ENCODE measurements around the gene ATP6V1G1. TPM values are rescaled to one million over a fixed set of nuclear protein-coding genes. Genes with fewer than 3 reads are reported as not detected.
"Not testable (repeated sequence)": the region's sequence is repeated elsewhere in the genome, so short reads cannot be mapped to it uniquely, and the experiment has no call there.

Gene ATP6V1G1
- total RNA-seq, 2 experiments from 2014 or later = 34.1 to 34.7 TPM

DNA sequence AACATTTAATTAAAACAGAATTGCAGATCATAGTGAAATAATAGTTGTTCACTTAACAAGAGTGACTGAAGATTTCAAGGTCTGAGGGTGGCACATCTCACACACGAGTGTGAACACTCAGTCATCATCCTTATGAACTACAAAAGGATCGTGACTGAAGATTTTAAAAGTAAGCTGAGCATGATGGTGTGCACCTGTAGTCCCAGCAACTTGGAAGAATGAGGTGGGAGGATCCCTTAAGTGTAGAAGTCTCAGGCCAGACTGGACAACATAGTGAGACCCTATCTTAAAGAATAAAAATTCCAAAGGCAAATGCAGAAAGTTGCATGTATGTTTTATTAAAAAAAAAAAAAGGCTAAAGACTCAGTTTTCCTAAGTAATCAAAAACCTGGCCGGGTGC is 22.4 kb upstream of the ATP6V1G1 start:
- Mint-ChIP-seq H3K27me3 (peaks cover 2% of the 10 kb centered on the region), H3K4me1 (ENCODE audit: low read depth) (peaks cover 2% of the 10 kb centered on the region), H3K9me3 (no peaks in the 10 kb centered on the region), H3K36me3 (ENCODE audit: low read depth) (no peaks in the 10 kb centered on the region), H3K4me3 (no peak overlapping the region), H3K27ac (no peak overlapping the region)
- ATAC-seq (no peak), DNase-seq (no peak)
- ChIA-PET POLR2A (interaction anchor here (0.7 kb wide), 1 partner anchor 22 kb away, joined by 4 read pairs; no protein-coding TSS in a partner anchor), CTCF (no interaction called here)
- intact Hi-C loops (cut with micrococcal nuclease) = no loop called here
- TF ChIP-seq, protein P1, sequence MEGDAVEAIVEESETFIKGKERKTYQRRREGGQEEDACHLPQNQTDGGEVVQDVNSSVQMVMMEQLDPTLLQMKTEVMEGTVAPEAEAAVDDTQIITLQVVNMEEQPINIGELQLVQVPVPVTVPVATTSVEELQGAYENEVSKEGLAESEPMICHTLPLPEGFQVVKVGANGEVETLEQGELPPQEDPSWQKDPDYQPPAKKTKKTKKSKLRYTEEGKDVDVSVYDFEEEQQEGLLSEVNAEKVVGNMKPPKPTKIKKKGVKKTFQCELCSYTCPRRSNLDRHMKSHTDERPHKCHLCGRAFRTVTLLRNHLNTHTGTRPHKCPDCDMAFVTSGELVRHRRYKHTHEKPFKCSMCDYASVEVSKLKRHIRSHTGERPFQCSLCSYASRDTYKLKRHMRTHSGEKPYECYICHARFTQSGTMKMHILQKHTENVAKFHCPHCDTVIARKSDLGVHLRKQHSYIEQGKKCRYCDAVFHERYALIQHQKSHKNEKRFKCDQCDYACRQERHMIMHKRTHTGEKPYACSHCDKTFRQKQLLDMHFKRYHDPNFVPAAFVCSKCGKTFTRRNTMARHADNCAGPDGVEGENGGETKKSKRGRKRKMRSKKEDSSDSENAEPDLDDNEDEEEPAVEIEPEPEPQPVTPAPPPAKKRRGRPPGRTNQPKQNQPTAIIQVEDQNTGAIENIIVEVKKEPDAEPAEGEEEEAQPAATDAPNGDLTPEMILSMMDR (IDR thresholded peaks at IDR 0.05) = no peak

DNA sequence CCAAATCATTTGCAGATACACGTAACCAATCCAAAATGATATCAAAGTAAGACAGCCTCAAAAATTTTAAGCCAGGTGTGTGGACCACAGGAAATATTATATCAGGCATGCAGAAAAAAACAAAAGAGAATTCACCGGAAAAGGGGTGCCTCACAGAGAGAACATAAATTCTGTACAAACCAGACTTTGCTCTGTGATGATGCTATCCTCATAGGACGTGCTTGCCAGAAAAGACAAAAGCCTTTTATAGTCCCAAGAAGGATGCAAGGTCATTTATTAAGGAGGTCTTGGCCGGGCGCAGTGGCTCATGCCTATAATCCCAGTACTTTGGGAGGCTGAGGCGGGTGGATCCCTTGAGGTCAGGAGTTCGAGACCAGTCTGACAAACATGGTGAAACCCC is 16.8 kb upstream of the ATP6V1G1 start:
- H3K36me3 Mint-ChIP-seq (ENCODE audit: low read depth) = no peaks in the 10 kb centered on the region
- H3K4me3 Mint-ChIP-seq = no peak overlapping the region
- peaks cover 2% of the 10 kb centered on the region for H3K4me1 Mint-ChIP-seq (ENCODE audit: low read depth)
- no peak overlapping the region for H3K27ac Mint-ChIP-seq
- TF ChIP-seq, protein P1 (IDR thresholded peaks at IDR 0.05) = no peak
- intact Hi-C loops (cut with micrococcal nuclease) = no loop called here
- CTCF ChIA-PET = interaction anchor here (0.9 to 2.2 kb wide), 2 partner anchors 82 to 84 kb away, joined by 3 to 6 read pairs; no protein-coding TSS in a partner anchor
- H3K9me3 Mint-ChIP-seq = no peaks in the 10 kb centered on the region
- H3K27me3 Mint-ChIP-seq = no peaks in the 10 kb centered on the region
- DNase-seq = no peak
- POLR2A ChIA-PET = no interaction called here
- ATAC-seq = no peak

DNA sequence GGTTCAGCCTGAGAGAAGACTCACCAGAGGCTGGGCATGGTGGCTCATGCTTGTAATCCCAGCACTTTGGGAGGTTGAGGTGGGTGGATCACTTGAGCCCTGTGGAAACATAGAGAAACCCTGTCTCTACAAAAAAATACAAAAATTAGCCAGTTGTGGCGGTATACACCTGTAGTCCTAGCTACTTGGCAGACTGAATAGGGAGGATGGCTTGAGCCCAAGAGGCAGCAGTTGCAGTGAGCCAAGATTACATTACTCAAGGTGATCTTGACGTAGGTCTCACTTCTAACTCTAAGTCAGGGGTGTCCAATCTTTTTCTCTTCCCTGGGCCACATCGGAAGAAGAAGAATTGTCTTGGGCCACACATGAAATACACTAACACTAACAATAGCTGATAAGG is 16.2 kb upstream of the ATP6V1G1 start:
- ATAC-seq = no peak
- no peaks in the 10 kb centered on the region for H3K9me3 Mint-ChIP-seq
- ChIA-PET CTCF (interaction anchor here (0.9 to 2.2 kb wide), 2 partner anchors 82 to 84 kb away, joined by 3 to 6 read pairs; no protein-coding TSS in a partner anchor), POLR2A (interaction anchor here (0.7 kb wide), 1 partner anchor 122 kb away, joined by 3 read pairs; no protein-coding TSS in a partner anchor)
- no peaks in the 10 kb centered on the region for H3K36me3 Mint-ChIP-seq (ENCODE audit: low read depth)
- intact Hi-C loops (cut with micrococcal nuclease) = no loop called here
- no peak overlapping the region for H3K27ac Mint-ChIP-seq
- no peaks in the 10 kb centered on the region for H3K4me1 Mint-ChIP-seq (ENCODE audit: low read depth)
- TF ChIP-seq, protein P1 (IDR thresholded peaks at IDR 0.05) = no peak
- H3K27me3 Mint-ChIP-seq = no peaks in the 10 kb centered on the region
- no peak overlapping the region for H3K4me3 Mint-ChIP-seq
- no peak for DNase-seq

- ATAC-seq = no peak
Observed at GRCh38 chr9:114572199-114572598, 15.4 kb upstream of the ATP6V1G1 start.

DNA sequence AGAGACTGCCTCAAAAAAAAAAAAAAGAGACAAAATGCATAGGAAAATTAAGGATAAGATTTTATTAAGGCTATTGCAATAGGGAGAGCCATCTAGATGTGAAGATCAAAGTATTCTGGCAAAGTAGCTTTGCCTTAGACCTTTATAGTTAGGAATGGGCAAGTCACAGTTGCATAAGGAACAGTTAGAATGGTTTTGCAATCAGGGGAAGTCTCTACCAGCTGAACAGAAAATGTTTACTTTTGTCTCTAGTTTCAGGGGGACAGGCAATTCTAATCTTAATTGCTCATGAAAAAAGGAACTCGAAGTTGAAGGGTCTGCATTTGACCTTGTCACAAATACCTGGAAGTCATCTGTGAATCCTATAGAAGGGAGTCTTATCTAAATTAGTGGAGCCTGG is 13.1 kb upstream of the ATP6V1G1 start:
- no peaks in the 10 kb centered on the region for H3K4me1 Mint-ChIP-seq (ENCODE audit: low read depth)
- H3K9me3 Mint-ChIP-seq = no peaks in the 10 kb centered on the region
- H3K27ac Mint-ChIP-seq = no peak overlapping the region
- intact Hi-C loops (cut with micrococcal nuclease) = no loop called here
- POLR2A ChIA-PET = interaction anchor here (1.7 kb wide), 1 partner anchor 13 kb away, joined by 5 read pairs; the partner anchor contains the start of gene ATP6V1G1
- no peak for DNase-seq
- H3K27me3 Mint-ChIP-seq = no peaks in the 10 kb centered on the region
- ATAC-seq = no peak
- no peaks in the 10 kb centered on the region for H3K36me3 Mint-ChIP-seq (ENCODE audit: low read depth)
- H3K4me3 Mint-ChIP-seq = no peak overlapping the region
- TF ChIP-seq, protein P1 (IDR thresholded peaks at IDR 0.05) = no peak
- CTCF ChIA-PET = interaction anchor here (1.7 kb wide), 1 partner anchor 79 kb away, joined by 3 read pairs; no protein-coding TSS in a partner anchor

More at GRCh38 chr9:114572199-114572598, 15.4 kb upstream of the ATP6V1G1 start:
- no peak for DNase-seq
- Mint-ChIP-seq H3K9me3 (no peaks in the 10 kb centered on the region), H3K27me3 (no peaks in the 10 kb centered on the region), H3K27ac (no peak overlapping the region), H3K4me1 (ENCODE audit: low read depth) (no peaks in the 10 kb centered on the region), H3K4me3 (no peak overlapping the region), H3K36me3 (ENCODE audit: low read depth) (no peaks in the 10 kb centered on the region)
- intact Hi-C loops (cut with micrococcal nuclease) = no loop called here
- ChIA-PET POLR2A (no interaction called here), CTCF (interaction anchor here (2.2 kb wide), 1 partner anchor 81 kb away, joined by 6 read pairs; no protein-coding TSS in a partner anchor)
- TF ChIP-seq, protein P1 (IDR thresholded peaks at IDR 0.05) = no peak

GRCh38 chr9:114576779-114577178 is 10.8 kb upstream of the ATP6V1G1 start:
- H3K36me3 Mint-ChIP-seq (ENCODE audit: low read depth); H3K27ac Mint-ChIP-seq; H3K4me3 Mint-ChIP-seq; intact Hi-C loops (cut with micrococcal nuclease); H3K27me3 Mint-ChIP-seq; DNase-seq; ATAC-seq; H3K9me3 Mint-ChIP-seq; H3K4me1 Mint-ChIP-seq (ENCODE audit: low read depth): not testable (repeated sequence)
- POLR2A ChIA-PET = interaction anchor here (1.4 kb wide), 1 partner anchor 11 kb away, joined by 5 read pairs; the partner anchor contains the start of gene ATP6V1G1
- CTCF ChIA-PET = interaction anchor here (1.2 to 1.6 kb wide), 2 partner anchors 77 to 91 kb away, joined by 3 to 7 read pairs; no protein-coding TSS in a partner anchor

DNA sequence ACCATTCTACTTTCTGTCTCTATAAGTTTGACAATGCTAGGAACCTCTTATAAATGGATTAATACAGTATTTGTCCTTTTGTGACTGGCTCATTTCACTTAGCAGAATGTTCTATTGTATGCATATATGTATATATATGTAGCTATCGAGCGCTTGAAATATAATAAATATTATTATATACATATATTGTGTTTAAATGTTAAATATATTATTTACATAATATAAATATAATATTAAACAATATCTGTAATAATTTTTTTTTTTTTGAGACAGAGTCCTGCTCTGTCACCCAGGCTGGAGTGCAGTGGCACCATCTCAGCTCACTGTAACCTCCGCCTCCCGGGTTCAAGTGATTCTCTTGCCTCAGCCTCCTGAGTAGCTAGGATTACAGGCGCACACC is 9.4 kb upstream of the ATP6V1G1 start:
- ATAC-seq; POLR2A ChIA-PET; H3K4me1 Mint-ChIP-seq (ENCODE audit: low read depth); H3K9me3 Mint-ChIP-seq; CTCF ChIA-PET; intact Hi-C loops (cut with micrococcal nuclease); H3K4me3 Mint-ChIP-seq; DNase-seq; H3K27ac Mint-ChIP-seq; H3K27me3 Mint-ChIP-seq; H3K36me3 Mint-ChIP-seq (ENCODE audit: low read depth): not testable (repeated sequence)

Measured in activated CD8-positive, alpha-beta T cell treated with anti-CD3 and anti-CD28 coated beads for 36 hours (primary cell).